Measurements from ENCODE around the gene CMA1.

The CMA1 gene

DNA sequence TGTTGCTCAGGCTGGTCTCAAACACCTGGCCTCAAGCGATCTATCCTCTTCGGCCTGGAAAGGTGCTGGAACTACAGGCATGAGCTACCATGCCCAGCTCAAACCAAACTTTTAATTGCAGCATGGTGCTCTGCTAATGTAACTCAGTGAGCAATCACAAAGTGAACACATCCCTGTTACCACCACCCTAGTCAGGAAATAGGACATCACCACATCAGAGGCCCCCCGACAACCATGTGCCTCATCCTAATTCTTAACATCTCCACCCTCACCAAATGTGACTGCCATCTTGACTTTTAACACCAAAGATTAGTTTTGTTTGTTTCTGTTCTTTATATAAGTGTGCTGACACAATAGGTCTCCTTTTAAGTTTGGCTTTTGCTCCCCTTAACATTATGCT lies 42.7 kb downstream of the CMA1 start:
- no peak for DNase-seq

DNA sequence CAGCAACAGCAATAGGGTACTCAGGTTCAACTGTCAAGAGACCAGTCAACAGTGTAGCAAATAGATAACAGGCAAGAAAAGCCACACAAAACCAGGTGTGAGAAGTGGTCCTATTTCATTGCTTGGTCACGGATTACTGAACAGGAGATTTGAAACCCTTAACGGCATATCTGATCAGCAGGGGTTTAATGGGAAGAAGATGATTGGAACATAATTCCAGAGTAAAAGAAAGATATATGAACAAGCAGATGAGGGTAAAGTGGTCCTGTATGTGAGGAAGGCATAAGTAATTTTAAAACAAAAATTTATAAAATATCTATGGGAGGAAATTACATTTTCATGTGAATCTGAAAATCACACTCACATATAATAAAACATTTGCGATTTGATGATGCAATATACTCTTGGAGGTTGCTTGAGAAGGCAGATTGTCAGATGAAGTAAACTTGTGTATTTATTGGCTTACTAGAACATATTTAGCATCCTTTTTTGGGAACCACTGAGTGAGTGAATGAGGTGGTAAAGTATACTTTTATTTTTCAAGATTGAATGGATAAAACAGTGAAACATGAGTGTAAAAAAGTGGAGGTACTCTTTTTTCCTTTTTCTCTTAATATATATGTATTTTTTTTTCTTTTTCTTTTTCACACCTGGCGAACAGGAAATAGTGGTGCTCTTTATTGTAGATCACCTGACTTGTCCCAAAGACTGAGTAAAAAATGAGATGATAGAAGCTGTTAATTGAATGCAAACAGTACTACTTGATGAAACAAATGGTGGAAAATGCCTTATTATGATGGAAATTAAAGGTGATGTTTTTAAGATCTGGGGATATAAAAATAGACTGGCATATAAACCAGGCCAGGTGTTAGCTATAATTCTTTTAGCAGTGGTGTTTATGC lies 43.9 kb downstream of the CMA1 start:
- DNase-seq: no peak

DNA sequence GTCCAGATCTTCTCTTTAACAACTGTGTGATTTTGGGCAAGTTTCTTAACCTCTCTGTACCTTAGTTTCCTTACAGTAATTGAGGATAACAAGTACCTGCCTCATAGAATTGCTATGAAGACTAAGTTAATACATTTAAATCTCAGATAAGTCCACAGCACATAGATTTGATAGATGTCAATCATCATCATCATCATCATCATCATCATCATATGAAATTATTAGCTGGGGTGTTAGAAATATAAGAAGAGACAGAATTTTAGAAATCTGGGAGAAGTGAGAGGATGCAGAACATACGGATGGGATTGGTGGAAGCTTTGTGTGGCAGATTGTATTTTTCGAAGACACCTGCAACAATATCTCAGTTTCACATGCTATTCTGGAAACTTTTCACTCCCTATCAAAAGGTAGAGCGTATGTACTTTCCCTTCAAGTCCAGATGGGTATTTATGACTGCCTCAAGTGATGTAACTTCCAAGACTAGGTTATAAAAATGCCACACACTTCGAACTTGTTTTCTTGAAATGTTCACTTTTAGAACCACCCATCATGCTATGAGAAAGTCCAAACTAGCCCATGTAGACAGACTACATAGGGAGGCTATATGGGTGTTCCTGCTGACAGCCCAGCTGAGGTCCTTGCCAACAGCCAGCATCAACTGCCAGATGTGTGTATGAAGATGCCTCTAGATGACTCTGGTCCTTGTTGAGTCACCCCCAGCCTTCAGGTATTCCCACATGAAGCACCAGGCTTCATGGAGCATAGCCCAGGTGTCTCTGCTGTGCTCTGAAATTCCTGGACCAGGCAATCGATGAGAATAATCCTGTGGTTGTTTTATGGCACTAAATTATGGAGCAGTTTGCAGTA lies 44.8 kb downstream of the CMA1 start:
- DNase-seq: no peak

DNA sequence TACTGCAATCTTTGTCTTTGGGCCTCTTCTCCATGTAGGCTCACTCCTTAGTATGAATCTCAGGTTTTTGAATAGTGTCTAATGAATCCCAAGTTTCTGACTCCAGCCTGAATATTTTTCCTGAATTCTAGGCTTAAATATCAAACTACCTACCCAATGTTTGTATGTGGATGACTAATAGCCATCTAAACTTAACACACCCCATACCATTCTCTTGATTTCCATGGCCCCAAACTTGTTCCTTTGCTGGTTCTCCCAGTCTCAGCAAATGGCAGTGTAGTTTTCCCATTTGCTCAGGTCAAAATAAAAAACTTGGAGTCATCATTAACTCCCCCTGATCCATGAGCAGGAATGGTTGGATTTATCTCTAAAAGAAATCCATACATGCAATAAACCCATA lies 46.7 kb downstream of the CMA1 start:
- no peak for DNase-seq

DNA sequence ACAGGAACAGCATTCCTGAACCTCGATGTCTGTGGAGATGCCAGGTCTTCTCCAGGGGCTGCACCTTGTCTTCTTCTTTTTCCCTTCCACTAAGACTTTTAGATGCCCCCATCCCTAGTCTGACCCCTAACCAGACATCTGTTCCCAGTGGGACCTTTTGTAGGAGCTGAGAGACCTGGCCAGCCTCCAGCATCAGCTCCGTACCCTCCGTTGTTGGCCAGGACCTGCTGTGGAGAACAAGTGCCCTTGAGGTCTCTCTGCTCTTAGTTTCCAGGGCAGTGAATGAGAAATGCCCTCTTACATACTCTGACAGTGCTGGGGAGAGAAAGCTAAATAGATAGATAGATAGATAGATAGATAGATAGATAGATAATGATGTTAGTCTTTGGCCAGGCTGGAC lies 48.7 kb downstream of the CMA1 start:
- no peak for DNase-seq

DNA sequence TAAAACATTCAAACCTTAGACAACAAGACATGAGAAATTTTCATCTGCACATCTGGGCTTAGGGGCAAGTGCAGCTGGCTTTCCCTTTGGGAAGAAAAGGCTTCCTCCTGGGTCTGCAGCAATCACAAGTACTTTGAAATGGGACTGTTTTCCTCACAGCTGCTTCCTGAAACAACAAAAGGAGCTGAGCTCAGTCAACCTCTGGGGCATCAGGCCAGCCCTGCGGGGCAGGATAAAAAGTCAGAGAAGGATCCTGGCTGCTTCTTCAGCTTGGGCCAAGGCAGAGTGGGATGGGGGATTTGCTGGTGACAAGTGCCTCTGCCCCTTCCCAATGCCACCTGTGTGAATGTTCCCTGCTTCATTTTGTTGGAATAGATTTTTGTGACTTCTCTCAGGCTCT lies 49.3 kb downstream of the CMA1 start:
- no peak for DNase-seq

DNA sequence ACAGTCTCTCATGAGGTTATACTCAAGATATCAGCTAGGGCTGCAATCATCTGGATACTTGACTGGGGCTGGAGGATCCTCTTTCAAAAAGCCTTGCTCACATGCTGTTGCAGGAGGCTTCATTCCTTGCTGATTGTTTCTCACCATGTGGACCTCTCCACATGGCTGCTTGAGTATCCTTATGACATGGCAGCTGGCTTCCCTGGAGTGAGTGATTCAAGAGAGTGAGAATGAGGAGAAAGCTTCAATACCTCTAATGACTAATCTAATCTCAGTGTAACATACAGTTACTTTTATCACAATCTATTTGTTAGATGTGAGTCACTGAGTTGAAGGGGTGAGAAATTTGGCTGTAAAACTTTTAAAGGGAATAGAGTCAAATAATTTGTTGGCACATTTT lies 51.1 kb downstream of the CMA1 start:
- no peak for DNase-seq

All from kidney glomerular epithelial cell (primary cell).